Ascending aorta (tissue), 2 donors: ENCODE data around the gene MAP2K4. TPM values are rescaled to one million over a fixed set of nuclear protein-coding genes. Genes with fewer than 3 reads are reported as not detected.

Experiments
- DNase-seq, 2 donors: peaks; one replicate each; pipeline ENCODE4 v3.0.0-alpha.2; 2019; ENCODE audit warnings: low spot score in 2 of 2
- H3K27ac ChIP-seq, 2 donors: fragments of 200-600 bp; sonication (generic); one replicate each; pipeline ENCODE4 v1.5.1; 2016 to 2017; ENCODE audit warnings: mild to moderate bottlenecking in 1 of 2
- H3K27me3 ChIP-seq: fragments of 200-600 bp; sonication (generic); one replicate; pipeline ENCODE4 v1.5.1; 2017
- H3K36me3 ChIP-seq, 2 donors: fragments of 200-600 bp; sonication (generic); one replicate each; pipeline ENCODE4 v1.5.1; 2016
- H3K4me1 ChIP-seq, 2 donors: fragments of 200-600 bp; sonication (generic); one replicate each; pipeline ENCODE4 v1.5.1; 2016 to 2017; ENCODE audit warnings: mild to moderate bottlenecking in 1 of 2
- H3K4me3 ChIP-seq, 2 donors: fragments of 200-600 bp; sonication (generic); one replicate each; pipeline ENCODE4 v1.5.1; 2016 to 2017; ENCODE audit warnings: mild to moderate bottlenecking in 1 of 2
- H3K9me3 ChIP-seq, 2 donors: fragments of 200-600 bp; sonication (generic); one replicate each; pipeline ENCODE4 v1.5.1; 2016
- CTCF ChIP-seq, 3 experiments: fragments of 200-600 bp in 2 of 3; fragments of 450-650 bp in 1 of 3; sonication (generic) in 2 of 3; IDR thresholded peaks; one replicate each; pipeline ENCODE4 v1.5.1; 2016 to 2019; ENCODE audit warnings: antibody characterized with exemption in 3 of 3, mild to moderate bottlenecking in 1 of 3, moderate library complexity in 1 of 3
- intact Hi-C: fragments of 100-400 bp; cut with DNase I; formaldehyde crosslinking; loops from one replicate; pipeline ENCODE4 v1.15.1; 2023
- total RNA-seq: library from RNA; depleted of rRNA; stranded (reverse); fragments of >200 nt; gene quantifications from one replicate; pipeline ENCODE4 v1.1.0, GENCODE V29; 2016

The MAP2K4 gene
- total RNA-seq, 1 donor from 2014 or later = 54.5 TPM

- Histone ChIP-seq H3K9me3 (no peaks in the 10 kb centered on the region), H3K27ac (no peak overlapping the region), H3K4me1 (peaks cover 0 to 5% of the 10 kb centered on the region in 2 donors), H3K27me3 (no peaks in the 10 kb centered on the region), H3K36me3 (no peaks in the 10 kb centered on the region), H3K4me3 (no peak overlapping the region)
- no peak for DNase-seq
- intact Hi-C loops = no loop called here
- TF ChIP-seq CTCF (IDR thresholded peaks at IDR 0.05) = no peak
Observed at GRCh38 chr17:12178644-12179330, 158.1 kb downstream of the MAP2K4 start.

GRCh38 chr17:12180644-12181261 lies 160.1 kb downstream of the MAP2K4 start:
- peak overlapping the region in 1 of 2 donors; percentile 28 for H3K4me3 ChIP-seq
- H3K27ac ChIP-seq = peak overlapping the region in 1 of 2 donors; percentile 58
- no peaks in the 10 kb centered on the region for H3K36me3 ChIP-seq
- H3K4me1 ChIP-seq = peaks cover 0 to 5% of the 10 kb centered on the region in 2 donors
- TF ChIP-seq CTCF (IDR thresholded peaks at IDR 0.05) = peak; percentile 58 to 79 (median 76)
- no peaks in the 10 kb centered on the region for H3K27me3 ChIP-seq
- H3K9me3 ChIP-seq = no peaks in the 10 kb centered on the region
- DNase-seq = no peak
- intact Hi-C loops = loop anchor here (1.0 to 5.0 kb wide), 4 partner anchors 77 to 823 kb away; no protein-coding TSS in a partner anchor

- intact Hi-C loops = no loop called here
- no peak overlapping the region for H3K4me3 ChIP-seq
- no peak for TF ChIP-seq CTCF (IDR thresholded peaks at IDR 0.05)
Observed at GRCh38 chr17:12187658-12188057, 167.0 kb downstream of the MAP2K4 start.

GRCh38 chr17:12193144-12193735 lies 172.6 kb downstream of the MAP2K4 start:
- Histone ChIP-seq H3K4me3 (no peak overlapping the region), H3K4me1 (no peaks in the 10 kb centered on the region), H3K36me3 (no peaks in the 10 kb centered on the region), H3K27ac (no peak overlapping the region), H3K9me3 (peaks cover 0 to 4% of the 10 kb centered on the region in 2 donors), H3K27me3 (no peaks in the 10 kb centered on the region)
- no peak for DNase-seq
- no peak for TF ChIP-seq CTCF (IDR thresholded peaks at IDR 0.05)
- intact Hi-C loops = no loop called here

More at GRCh38 chr17:12187658-12188057, 167.0 kb downstream of the MAP2K4 start:
- no peak for DNase-seq
- H3K9me3 ChIP-seq = peaks cover 0 to 17% of the 10 kb centered on the region in 2 donors
- H3K4me1 ChIP-seq = no peaks in the 10 kb centered on the region
- H3K27me3 ChIP-seq = no peaks in the 10 kb centered on the region
- no peaks in the 10 kb centered on the region for H3K36me3 ChIP-seq
- H3K27ac ChIP-seq = no peak overlapping the region

Other genes starting within 250 kb of the MAP2K4 start
- 11.6 TPM for gene ZNF18, start 23.4 kb upstream of the MAP2K4 start, total RNA-seq